RKO (cell line): ENCODE results near the gene ASB6.
"Not testable (repeated sequence)": the region's sequence is repeated elsewhere in the genome, so short reads cannot be mapped to it uniquely, and the experiment has no call there.

Experiments
- DNase-seq: peaks from one replicate; pipeline ENCODE4 v3.0.0-alpha.2; 2016; ENCODE audit warnings: low spot score

Gene ASB6

GRCh38 chr9:129643706-129644105 lies 1.8 kb upstream of the ASB6 start:
- no peak for DNase-seq

GRCh38 chr9:129640871-129641749 lies 841 bp downstream of the ASB6 start:
- DNase-seq = peak; percentile 51

- DNase-seq = no peak
These were observed 1.7 kb downstream of the ASB6 start for GRCh38 chr9:129640086-129640870.

GRCh38 chr9:129639756-129640085 lies 2.2 kb downstream of the ASB6 start:
- no peak for DNase-seq

- no peak for DNase-seq
These were observed 2.8 kb downstream of the ASB6 start for GRCh38 chr9:129639034-129639630.

GRCh38 chr9:129637673-129638439 lies 4.1 kb downstream of the ASB6 start:
- no peak for DNase-seq

GRCh38 chr9:129637102-129637501 lies 4.8 kb downstream of the ASB6 start:
- no peak for DNase-seq

GRCh38 chr9:129636343-129636742 lies 5.6 kb downstream of the ASB6 start:
- not testable (repeated sequence) for DNase-seq

- DNase-seq = no peak
These were observed 6.6 kb downstream of the ASB6 start for GRCh38 chr9:129635099-129636065.

GRCh38 chr9:129633848-129634247 lies 8.1 kb downstream of the ASB6 start:
- DNase-seq = no peak

- DNase-seq = no peak
These were observed 8.7 kb downstream of the ASB6 start for GRCh38 chr9:129633207-129633606.

- DNase-seq = no peak
These were observed 9.5 kb downstream of the ASB6 start for GRCh38 chr9:129632460-129632859.

- no peak for DNase-seq
These were observed 10.2 kb downstream of the ASB6 start for GRCh38 chr9:129631674-129632129.

GRCh38 chr9:129630967-129631673 lies 10.8 kb downstream of the ASB6 start:
- no peak for DNase-seq

GRCh38 chr9:129629251-129629820 lies 12.6 kb downstream of the ASB6 start:
- DNase-seq = no peak

- no peak for DNase-seq
These were observed 13.2 kb downstream of the ASB6 start for GRCh38 chr9:129628709-129629108.

- DNase-seq = no peak
These were observed 14.2 kb downstream of the ASB6 start for GRCh38 chr9:129627556-129628440.

GRCh38 chr9:129626625-129627284 lies 15.2 kb downstream of the ASB6 start:
- DNase-seq = peak; percentile 91
